ENCODE measurements around the gene NDOR1. TPM values are rescaled to one million over a fixed set of nuclear protein-coding genes. Genes with fewer than 3 reads are reported as not detected.

Gene NDOR1
- total RNA-seq, 3 donors from 2014 or later (not counting 1 experiment from before 2014, with no cell fraction given): 31.1 to 36.0 (median 31.9) TPM

DNA sequence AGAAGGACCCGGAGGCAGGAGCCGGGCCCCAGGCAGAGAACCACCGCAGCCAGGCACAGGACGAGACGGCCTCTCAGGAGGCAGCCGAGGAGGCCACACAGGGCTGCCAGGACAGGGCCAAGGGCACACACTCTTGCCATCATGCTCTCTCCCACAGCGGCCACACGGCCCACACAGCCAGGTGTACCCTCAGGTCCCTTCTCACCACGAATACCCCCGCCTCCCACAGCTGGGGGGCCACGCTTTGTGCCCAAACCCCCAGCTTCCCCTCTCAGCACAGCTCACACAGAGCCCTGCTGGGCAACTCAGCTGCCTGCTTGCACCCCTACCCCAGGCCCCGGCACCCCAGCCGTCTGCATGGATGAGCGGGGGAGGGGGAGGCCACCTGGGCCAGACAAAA lies 11.7 kb upstream of the NDOR1 start:
- peaks cover 18% of the 10 kb centered on the region for H3K4me1 ChIP-seq (ENCODE audit: control insufficient read depth, insufficient read depth, low read length)
- Mint-ChIP-seq H3K9me3 (no peaks in the 10 kb centered on the region), H3K4me1 (peaks cover 6 to 28% of the 10 kb centered on the region in 2 donors), H3K36me3 (no peaks in the 10 kb centered on the region), H3K27ac (no peak overlapping the region), H3K4me3 (no peak overlapping the region), H3K27me3 (ENCODE audit: low read depth in 2 of 2) (no peaks in the 10 kb centered on the region)
- no peak overlapping the region for H3K27ac ChIP-seq (ENCODE audit: low read length)
- no peaks in the 10 kb centered on the region for H3K27me3 ChIP-seq (ENCODE audit: control insufficient read depth, insufficient read depth, low read length)
- H3K4me3 ChIP-seq (ENCODE audit: low read length): no peak overlapping the region
- H3K36me3 ChIP-seq (ENCODE audit: control insufficient read depth, insufficient read depth, low read length): peaks cover 16% of the 10 kb centered on the region
- 91% methylated on average over 14 of the region's 14 CpGs for WGBS (ENCODE audit: insufficient coverage)
- H3K9me3 ChIP-seq (ENCODE audit: control insufficient read depth, insufficient read depth, low read length): no peaks in the 10 kb centered on the region
- intact Hi-C loops (cut with micrococcal nuclease): no loop called here
- DNase-seq (no peak), ATAC-seq (no peak)
- no peak for TF ChIP-seq CTCF (IDR thresholded peaks at IDR 0.05)

GRCh38 chr9:137194388-137194787 lies 11.1 kb upstream of the NDOR1 start:
- no peaks in the 10 kb centered on the region for H3K9me3 Mint-ChIP-seq
- H3K27ac ChIP-seq (ENCODE audit: low read length): no peak overlapping the region
- DNase-seq: no peak
- H3K4me3 Mint-ChIP-seq: no peak overlapping the region
- H3K4me3 ChIP-seq (ENCODE audit: low read length): no peak overlapping the region
- no peaks in the 10 kb centered on the region for H3K27me3 ChIP-seq (ENCODE audit: control insufficient read depth, insufficient read depth, low read length)
- H3K27me3 Mint-ChIP-seq (ENCODE audit: low read depth in 2 of 2): no peaks in the 10 kb centered on the region
- peaks cover 19% of the 10 kb centered on the region for H3K4me1 ChIP-seq (ENCODE audit: control insufficient read depth, insufficient read depth, low read length)
- 94% methylated on average over 16 of the region's 16 CpGs for WGBS (ENCODE audit: insufficient coverage)
- peaks cover 0 to 22% of the 10 kb centered on the region in 2 donors for H3K4me1 Mint-ChIP-seq
- H3K27ac Mint-ChIP-seq: no peak overlapping the region
- intact Hi-C loops (cut with micrococcal nuclease): no loop called here
- H3K9me3 ChIP-seq (ENCODE audit: control insufficient read depth, insufficient read depth, low read length): no peaks in the 10 kb centered on the region
- TF ChIP-seq CTCF (IDR thresholded peaks at IDR 0.05): no peak
- no peak for ATAC-seq
- H3K36me3 ChIP-seq (ENCODE audit: control insufficient read depth, insufficient read depth, low read length): peaks cover 16% of the 10 kb centered on the region
- no peaks in the 10 kb centered on the region for H3K36me3 Mint-ChIP-seq

GRCh38 chr9:137194909-137195308 lies 10.6 kb upstream of the NDOR1 start:
- H3K27me3 ChIP-seq (ENCODE audit: control insufficient read depth, insufficient read depth, low read length): no peaks in the 10 kb centered on the region
- H3K9me3 ChIP-seq (ENCODE audit: control insufficient read depth, insufficient read depth, low read length): no peaks in the 10 kb centered on the region
- 93% methylated on average over 10 of the region's 10 CpGs for WGBS (ENCODE audit: insufficient coverage)
- Mint-ChIP-seq H3K9me3 (no peaks in the 10 kb centered on the region), H3K4me1 (peaks cover 0 to 21% of the 10 kb centered on the region in 2 donors), H3K4me3 (no peak overlapping the region), H3K27ac (no peak overlapping the region), H3K36me3 (no peaks in the 10 kb centered on the region), H3K27me3 (ENCODE audit: low read depth in 2 of 2) (no peaks in the 10 kb centered on the region)
- intact Hi-C loops (cut with micrococcal nuclease): no loop called here
- H3K36me3 ChIP-seq (ENCODE audit: control insufficient read depth, insufficient read depth, low read length): peaks cover 13% of the 10 kb centered on the region
- ATAC-seq (no peak), DNase-seq (no peak)
- peaks cover 18% of the 10 kb centered on the region for H3K4me1 ChIP-seq (ENCODE audit: control insufficient read depth, insufficient read depth, low read length)
- no peak overlapping the region for H3K27ac ChIP-seq (ENCODE audit: low read length)
- no peak overlapping the region for H3K4me3 ChIP-seq (ENCODE audit: low read length)
- no peak for TF ChIP-seq CTCF (IDR thresholded peaks at IDR 0.05)

GRCh38 chr9:137195525-137196220 lies 9.8 kb upstream of the NDOR1 start:
- no peak for ATAC-seq
- peaks cover 0 to 19% of the 10 kb centered on the region in 2 donors for H3K4me1 Mint-ChIP-seq

More at GRCh38 chr9:137195525-137196220, 9.8 kb upstream of the NDOR1 start:
- Mint-ChIP-seq H3K9me3 (no peaks in the 10 kb centered on the region), H3K4me3 (no peak overlapping the region), H3K36me3 (no peaks in the 10 kb centered on the region), H3K27me3 (ENCODE audit: low read depth in 2 of 2) (no peaks in the 10 kb centered on the region), H3K27ac (no peak overlapping the region)
- intact Hi-C loops (cut with micrococcal nuclease): no loop called here
- H3K4me1 ChIP-seq (ENCODE audit: control insufficient read depth, insufficient read depth, low read length): peaks cover 14% of the 10 kb centered on the region
- H3K9me3 ChIP-seq (ENCODE audit: control insufficient read depth, insufficient read depth, low read length): no peaks in the 10 kb centered on the region
- H3K27me3 ChIP-seq (ENCODE audit: control insufficient read depth, insufficient read depth, low read length): no peaks in the 10 kb centered on the region
- no peak for DNase-seq
- no peak overlapping the region for H3K4me3 ChIP-seq (ENCODE audit: low read length)
- TF ChIP-seq CTCF (IDR thresholded peaks at IDR 0.05): no peak
- 96% methylated on average over 21 of the region's 21 CpGs for WGBS (ENCODE audit: insufficient coverage)
- H3K36me3 ChIP-seq (ENCODE audit: control insufficient read depth, insufficient read depth, low read length): peaks cover 6% of the 10 kb centered on the region
- no peak overlapping the region for H3K27ac ChIP-seq (ENCODE audit: low read length)
